Endothelial cell (in vitro differentiated cells): Measurements from ENCODE around the gene CA5A. TPM values are rescaled to one million over a fixed set of nuclear protein-coding genes. Genes with fewer than 3 reads are reported as not detected.

Source experiments
- DNase-seq: peaks from one replicate; pipeline ENCODE4 v3.0.0; 2021; ENCODE audit warnings: low spot score
- H3K27ac Mint-ChIP-seq: one replicate; pipeline ENCODE4 v1.8.0; 2021; ENCODE audit warnings: mixed read lengths, inconsistent platforms; ENCODE audit not compliant: unreplicated experiment
- H3K27me3 Mint-ChIP-seq: one replicate; pipeline ENCODE4 v1.8.0; 2021; ENCODE audit warnings: mild to moderate bottlenecking, moderate library complexity, mixed read lengths, inconsistent platforms; ENCODE audit not compliant: unreplicated experiment
- H3K36me3 Mint-ChIP-seq: one replicate; pipeline ENCODE4 v1.8.0; 2021; ENCODE audit warnings: mild to moderate bottlenecking, low read depth, mixed read lengths, inconsistent platforms; ENCODE audit not compliant: unreplicated experiment
- H3K4me1 Mint-ChIP-seq: one replicate; pipeline ENCODE4 v1.8.0; 2021; ENCODE audit warnings: mild to moderate bottlenecking, mixed read lengths, inconsistent platforms; ENCODE audit not compliant: unreplicated experiment
- H3K4me3 Mint-ChIP-seq: one replicate; pipeline ENCODE4 v1.8.0; 2021; ENCODE audit warnings: mild to moderate bottlenecking, mixed read lengths, inconsistent platforms; ENCODE audit not compliant: unreplicated experiment
- H3K9me3 Mint-ChIP-seq: one replicate; pipeline ENCODE4 v1.8.0; 2021; ENCODE audit warnings: mixed read lengths, inconsistent platforms; ENCODE audit not compliant: unreplicated experiment
- CTCF ChIP-seq: fragments of 200-600 bp; sonication (generic); IDR thresholded peaks from one replicate; pipeline ENCODE4 v1.5.0; 2021; ENCODE audit warnings: antibody characterized with exemption; ENCODE audit not compliant: unreplicated experiment
- total RNA-seq: library from RNA; stranded (reverse); fragmentation: NEBNext Ultra II Directional; extraction: Animal tissue kit (Norgen Biotek cat#: 25700); gene quantifications from one replicate; pipeline ENCODE4 v1.2.1, GENCODE V29; 2021; ENCODE audit not compliant: unreplicated experiment

Gene CA5A
- total RNA-seq, 1 donor from 2014 or later = not detected

GRCh38 chr16:87966685-87967185 is 30.4 kb upstream of the CA5A start:
- no peak overlapping the region for H3K4me3 Mint-ChIP-seq
- H3K4me1 Mint-ChIP-seq = peaks cover 35% of the 10 kb centered on the region
- DNase-seq = peak; percentile 44
- peak overlapping the region; percentile 42 for H3K27ac Mint-ChIP-seq
- H3K9me3 Mint-ChIP-seq = no peaks in the 10 kb centered on the region
- peaks cover 15% of the 10 kb centered on the region for H3K36me3 Mint-ChIP-seq
- TF ChIP-seq CTCF = no peak
- H3K27me3 Mint-ChIP-seq = peaks cover 4% of the 10 kb centered on the region

GRCh38 chr16:87966064-87966645 is 29.8 kb upstream of the CA5A start:
- Mint-ChIP-seq H3K27ac (peak overlapping the region; percentile 13), H3K9me3 (no peaks in the 10 kb centered on the region), H3K36me3 (peaks cover 14% of the 10 kb centered on the region), H3K4me1 (peaks cover 37% of the 10 kb centered on the region), H3K27me3 (peaks cover 4% of the 10 kb centered on the region), H3K4me3 (no peak overlapping the region)
- no peak for TF ChIP-seq CTCF
- DNase-seq = no peak

GRCh38 chr16:87965417-87965816 is 29.1 kb upstream of the CA5A start:
- DNase-seq = no peak
- no peak overlapping the region for H3K4me3 Mint-ChIP-seq
- peaks cover 5% of the 10 kb centered on the region for H3K27me3 Mint-ChIP-seq
- TF ChIP-seq CTCF = no peak
- H3K4me1 Mint-ChIP-seq = peaks cover 38% of the 10 kb centered on the region
- no peaks in the 10 kb centered on the region for H3K9me3 Mint-ChIP-seq
- H3K36me3 Mint-ChIP-seq = peaks cover 11% of the 10 kb centered on the region
- no peak overlapping the region for H3K27ac Mint-ChIP-seq

DNA sequence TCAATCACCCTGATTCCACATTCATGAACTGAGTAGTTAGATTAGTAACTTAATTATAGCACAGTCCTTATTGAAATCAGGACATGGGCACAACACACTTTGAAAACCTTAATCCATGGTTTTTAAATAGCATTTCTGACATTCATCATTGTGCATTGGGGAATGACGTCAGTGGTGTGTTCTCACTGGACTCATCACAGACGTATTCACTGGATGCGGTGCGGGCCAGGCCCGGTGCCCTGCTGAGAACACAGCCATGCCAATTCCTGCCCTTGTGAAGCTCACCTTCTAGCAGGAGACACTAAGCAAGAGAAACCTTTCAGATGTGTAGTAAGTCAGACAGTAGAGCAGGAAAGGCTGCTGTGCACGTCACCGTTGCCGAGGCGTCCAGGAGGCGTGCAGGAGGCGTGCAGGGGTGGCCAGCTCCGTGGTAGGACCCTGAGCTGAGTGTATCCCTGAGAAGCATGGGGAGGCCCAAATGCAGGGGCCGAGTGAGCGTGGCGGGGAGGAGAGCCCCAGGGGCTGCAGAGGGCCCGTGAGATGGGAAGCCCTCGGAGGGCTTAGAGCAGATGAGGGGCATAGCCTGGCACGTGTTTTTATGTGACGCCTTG is 27.8 kb upstream of the CA5A start:
- DNase-seq = no peak
- Mint-ChIP-seq H3K27me3 (peaks cover 7% of the 10 kb centered on the region), H3K36me3 (peaks cover 11% of the 10 kb centered on the region), H3K4me1 (peaks cover 41% of the 10 kb centered on the region), H3K4me3 (no peak overlapping the region), H3K9me3 (no peaks in the 10 kb centered on the region), H3K27ac (peak overlapping the region; percentile 81)
- no peak for TF ChIP-seq CTCF

GRCh38 chr16:87963400-87963799 is 27.1 kb upstream of the CA5A start:
- Mint-ChIP-seq H3K4me3 (peak overlapping the region; percentile 9), H3K4me1 (peaks cover 41% of the 10 kb centered on the region), H3K27me3 (peaks cover 7% of the 10 kb centered on the region), H3K27ac (peak overlapping the region; percentile 81), H3K9me3 (no peaks in the 10 kb centered on the region), H3K36me3 (peaks cover 11% of the 10 kb centered on the region)
- no peak for DNase-seq
- TF ChIP-seq CTCF = no peak
